GM23338 (cell line): ENCODE measurements around the gene TOMM7. TPM values are rescaled to one million over a fixed set of nuclear protein-coding genes. Genes with fewer than 3 reads are reported as not detected.

ENCODE experiments used
- ATAC-seq: fragments of 200-7000 bp; cut with Tn5 transposase; 3 replicates; pipeline ENCODE4 v1.9.1; 2020
- DNase-seq: peaks from one replicate; pipeline ENCODE4 v3.0.0-alpha.2; 2015; ENCODE audit warnings: low spot score
- H2AFZ ChIP-seq: fragments of 200-600 bp; sonication (generic); 2 replicates; pipeline ENCODE4 v1.8.0; 2016; ENCODE audit warnings: antibody characterized with exemption, mild to moderate bottlenecking, moderate library complexity
- H3F3A ChIP-seq: fragments of 200-600 bp; sonication (generic); replicated peaks from 2 replicates; pipeline ENCODE4 v1.8.0; 2017; ENCODE audit warnings: antibody characterized with exemption, mixed run types, low read depth
- H3K27ac ChIP-seq: fragments of 200-600 bp; sonication (generic); 2 replicates; pipeline ENCODE4 v1.6.1; 2016; ENCODE audit warnings: low read depth
- H3K27me3 ChIP-seq: fragments of 200-600 bp; sonication (generic); 2 replicates; pipeline ENCODE4 v1.8.0; 2016; ENCODE audit warnings: mild to moderate bottlenecking, mixed run types, moderate library complexity; ENCODE audit not compliant: insufficient read depth
- H3K36me3 ChIP-seq: fragments of 200-600 bp; sonication (generic); 2 replicates; pipeline ENCODE4 v1.8.0; 2016; ENCODE audit warnings: mild to moderate bottlenecking; ENCODE audit not compliant: insufficient read depth
- H3K4me1 ChIP-seq: fragments of 200-600 bp; sonication (generic); 2 replicates; pipeline ENCODE4 v1.8.0; 2016; ENCODE audit warnings: mild to moderate bottlenecking, moderate library complexity; ENCODE audit not compliant: insufficient read depth
- H3K4me2 ChIP-seq: fragments of 200-600 bp; sonication (generic); 2 replicates; pipeline ENCODE4 v1.7.1; 2017; ENCODE audit warnings: mixed run types
- H3K4me3 ChIP-seq: fragments of 200-600 bp; sonication (generic); 2 replicates; pipeline ENCODE4 v1.6.1; 2016; ENCODE audit warnings: mixed run types
- H3K79me2 ChIP-seq: fragments of 200-600 bp; sonication (generic); replicated peaks from 2 replicates; pipeline ENCODE4 v1.8.0; 2017; ENCODE audit warnings: mild to moderate bottlenecking; ENCODE audit not compliant: insufficient read depth
- H3K9me2 ChIP-seq: fragments of 200-600 bp; sonication (generic); 2 replicates; pipeline ENCODE4 v1.8.0; 2017; ENCODE audit not compliant: insufficient read depth
- H4K20me1 ChIP-seq: fragments of 200-600 bp; sonication (generic); replicated peaks from 2 replicates; pipeline ENCODE4 v1.8.0; 2017; ENCODE audit warnings: mild to moderate bottlenecking; ENCODE audit not compliant: insufficient read depth
- H3K27ac Mint-ChIP-seq: 2 replicates; pipeline ENCODE4 v1.8.0; 2020; ENCODE audit warnings: inconsistent platforms, mild to moderate bottlenecking, moderate library complexity, mixed read lengths
- H3K27me3 Mint-ChIP-seq: 3 replicates; pipeline ENCODE4 v1.8.0; 2022; ENCODE audit warnings: low read depth, mild to moderate bottlenecking, moderate library complexity, mixed read lengths, inconsistent platforms; ENCODE audit not compliant: insufficient read depth, poor library complexity
- H3K36me3 Mint-ChIP-seq: 3 replicates; pipeline ENCODE4 v1.8.0; 2021; ENCODE audit warnings: low read depth, mild to moderate bottlenecking, inconsistent platforms, moderate library complexity, mixed read lengths
- H3K4me1 Mint-ChIP-seq: 3 replicates; pipeline ENCODE4 v1.8.0; 2020; ENCODE audit warnings: mild to moderate bottlenecking, inconsistent platforms, mixed read lengths
- H3K4me3 Mint-ChIP-seq: 3 replicates; pipeline ENCODE4 v1.8.0; 2021; ENCODE audit warnings: moderate library complexity, mild to moderate bottlenecking, inconsistent platforms, mixed read lengths
- H3K9me3 Mint-ChIP-seq: 3 replicates; pipeline ENCODE4 v1.8.0; 2020; ENCODE audit warnings: moderate library complexity, mild to moderate bottlenecking, inconsistent platforms, mixed read lengths
- CREB1 ChIP-seq: fragments of 250-450 bp; sonication (Bioruptor Pico); IDR thresholded peaks from 2 replicates; pipeline ENCODE4 v1.5.0; 2020; ENCODE audit warnings: low read depth, mild to moderate bottlenecking, moderate library complexity
- EZH2 ChIP-seq: fragments of 200-600 bp; sonication (generic); IDR thresholded peaks from one replicate; pipeline ENCODE4 v1.8.0; 2017; ENCODE audit warnings: antibody characterized with exemption, mild to moderate bottlenecking, low read depth; ENCODE audit not compliant: unreplicated experiment
- EZH2phosphoT487 ChIP-seq: fragments of 200-600 bp; sonication (generic); IDR thresholded peaks from one replicate; pipeline ENCODE4 v1.8.1; 2018; ENCODE audit warnings: antibody characterized with exemption; ENCODE audit not compliant: unreplicated experiment
- JUNB ChIP-seq: IDR thresholded peaks from one replicate; pipeline ENCODE4 v1.6.1; 2016; ENCODE audit warnings: antibody characterized with exemption; ENCODE audit not compliant: unreplicated experiment
- POLR2AphosphoS5 ChIP-seq: IDR thresholded peaks from 2 replicates; pipeline ENCODE4 v1.6.1; 2016; ENCODE audit warnings: antibody characterized with exemption, low read depth
- polyA plus RNA-seq: library from polyadenylated mRNA; unstranded; fragments of >200 nt; fragmentation: Nextera tagmentation; extraction: Ambion mirVana; gene quantifications from 2 replicates; pipeline ENCODE4 v1.2.1, GENCODE V29; 2016
- total RNA-seq: library from RNA; depleted of rRNA; stranded (reverse); fragments of >200 nt; shearing (Covaris generic); gene quantifications from 2 replicates; pipeline ENCODE4 v1.2.3, GENCODE V29; 2014
- TF ChIP-seq, protein P1 (sequence below): fragments of 250-450 bp; sonication (Bioruptor Pico); IDR thresholded peaks from 2 replicates; pipeline ENCODE4 v1.5.0; 2020; ENCODE audit warnings: mild to moderate bottlenecking, moderate library complexity
- TF ChIP-seq, protein P2 (sequence below), 2 experiments: fragments of 200-600 bp in 1 of 2; sonication (generic) in 1 of 2; conservative IDR thresholded peaks; 2 replicates each; pipeline versions ENCODE4 v1.5.1 to v1.6.1; 2016 to 2017; ENCODE audit warnings: antibody characterized with exemption in 2 of 2, low read depth in 2 of 2, mild to moderate bottlenecking in 2 of 2, moderate library complexity in 1 of 2

The TOMM7 gene
- total and polyA plus RNA-seq, 2 experiments from 2014 or later = 164 to 920 TPM

DNA sequence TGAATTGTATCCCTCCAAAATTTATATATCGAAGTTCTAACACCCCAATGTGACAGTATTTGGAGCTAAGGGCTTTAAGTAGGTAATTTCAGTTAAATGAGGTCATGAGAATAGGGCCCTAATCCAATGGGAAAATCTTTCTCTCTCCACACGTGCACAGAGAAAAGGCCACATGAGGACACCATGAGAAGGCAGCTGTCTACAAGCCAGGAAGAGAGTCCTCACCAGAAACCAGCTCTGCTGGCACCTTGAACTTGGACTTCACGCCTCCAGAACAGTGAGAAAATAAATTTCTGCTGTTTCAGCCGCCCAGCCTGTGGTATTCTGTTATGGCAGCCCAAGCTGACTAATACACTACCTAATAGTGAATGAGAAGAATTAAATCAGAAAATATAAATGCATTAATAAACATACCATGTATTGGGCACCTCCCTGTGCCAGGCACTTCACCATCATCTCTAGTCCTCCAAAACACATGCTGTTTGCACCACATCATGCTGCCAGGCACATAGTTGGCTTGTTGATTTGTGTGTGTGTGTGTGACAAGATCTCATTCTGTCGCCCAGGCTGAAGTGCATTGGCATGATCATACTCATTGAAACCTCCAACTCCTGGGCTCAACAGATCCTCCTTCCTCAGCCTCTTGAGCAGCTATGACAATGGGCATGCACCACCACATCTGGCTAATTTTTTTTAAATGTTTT is 9.1 kb upstream of the TOMM7 start (continued):
- TF ChIP-seq, protein P1, sequence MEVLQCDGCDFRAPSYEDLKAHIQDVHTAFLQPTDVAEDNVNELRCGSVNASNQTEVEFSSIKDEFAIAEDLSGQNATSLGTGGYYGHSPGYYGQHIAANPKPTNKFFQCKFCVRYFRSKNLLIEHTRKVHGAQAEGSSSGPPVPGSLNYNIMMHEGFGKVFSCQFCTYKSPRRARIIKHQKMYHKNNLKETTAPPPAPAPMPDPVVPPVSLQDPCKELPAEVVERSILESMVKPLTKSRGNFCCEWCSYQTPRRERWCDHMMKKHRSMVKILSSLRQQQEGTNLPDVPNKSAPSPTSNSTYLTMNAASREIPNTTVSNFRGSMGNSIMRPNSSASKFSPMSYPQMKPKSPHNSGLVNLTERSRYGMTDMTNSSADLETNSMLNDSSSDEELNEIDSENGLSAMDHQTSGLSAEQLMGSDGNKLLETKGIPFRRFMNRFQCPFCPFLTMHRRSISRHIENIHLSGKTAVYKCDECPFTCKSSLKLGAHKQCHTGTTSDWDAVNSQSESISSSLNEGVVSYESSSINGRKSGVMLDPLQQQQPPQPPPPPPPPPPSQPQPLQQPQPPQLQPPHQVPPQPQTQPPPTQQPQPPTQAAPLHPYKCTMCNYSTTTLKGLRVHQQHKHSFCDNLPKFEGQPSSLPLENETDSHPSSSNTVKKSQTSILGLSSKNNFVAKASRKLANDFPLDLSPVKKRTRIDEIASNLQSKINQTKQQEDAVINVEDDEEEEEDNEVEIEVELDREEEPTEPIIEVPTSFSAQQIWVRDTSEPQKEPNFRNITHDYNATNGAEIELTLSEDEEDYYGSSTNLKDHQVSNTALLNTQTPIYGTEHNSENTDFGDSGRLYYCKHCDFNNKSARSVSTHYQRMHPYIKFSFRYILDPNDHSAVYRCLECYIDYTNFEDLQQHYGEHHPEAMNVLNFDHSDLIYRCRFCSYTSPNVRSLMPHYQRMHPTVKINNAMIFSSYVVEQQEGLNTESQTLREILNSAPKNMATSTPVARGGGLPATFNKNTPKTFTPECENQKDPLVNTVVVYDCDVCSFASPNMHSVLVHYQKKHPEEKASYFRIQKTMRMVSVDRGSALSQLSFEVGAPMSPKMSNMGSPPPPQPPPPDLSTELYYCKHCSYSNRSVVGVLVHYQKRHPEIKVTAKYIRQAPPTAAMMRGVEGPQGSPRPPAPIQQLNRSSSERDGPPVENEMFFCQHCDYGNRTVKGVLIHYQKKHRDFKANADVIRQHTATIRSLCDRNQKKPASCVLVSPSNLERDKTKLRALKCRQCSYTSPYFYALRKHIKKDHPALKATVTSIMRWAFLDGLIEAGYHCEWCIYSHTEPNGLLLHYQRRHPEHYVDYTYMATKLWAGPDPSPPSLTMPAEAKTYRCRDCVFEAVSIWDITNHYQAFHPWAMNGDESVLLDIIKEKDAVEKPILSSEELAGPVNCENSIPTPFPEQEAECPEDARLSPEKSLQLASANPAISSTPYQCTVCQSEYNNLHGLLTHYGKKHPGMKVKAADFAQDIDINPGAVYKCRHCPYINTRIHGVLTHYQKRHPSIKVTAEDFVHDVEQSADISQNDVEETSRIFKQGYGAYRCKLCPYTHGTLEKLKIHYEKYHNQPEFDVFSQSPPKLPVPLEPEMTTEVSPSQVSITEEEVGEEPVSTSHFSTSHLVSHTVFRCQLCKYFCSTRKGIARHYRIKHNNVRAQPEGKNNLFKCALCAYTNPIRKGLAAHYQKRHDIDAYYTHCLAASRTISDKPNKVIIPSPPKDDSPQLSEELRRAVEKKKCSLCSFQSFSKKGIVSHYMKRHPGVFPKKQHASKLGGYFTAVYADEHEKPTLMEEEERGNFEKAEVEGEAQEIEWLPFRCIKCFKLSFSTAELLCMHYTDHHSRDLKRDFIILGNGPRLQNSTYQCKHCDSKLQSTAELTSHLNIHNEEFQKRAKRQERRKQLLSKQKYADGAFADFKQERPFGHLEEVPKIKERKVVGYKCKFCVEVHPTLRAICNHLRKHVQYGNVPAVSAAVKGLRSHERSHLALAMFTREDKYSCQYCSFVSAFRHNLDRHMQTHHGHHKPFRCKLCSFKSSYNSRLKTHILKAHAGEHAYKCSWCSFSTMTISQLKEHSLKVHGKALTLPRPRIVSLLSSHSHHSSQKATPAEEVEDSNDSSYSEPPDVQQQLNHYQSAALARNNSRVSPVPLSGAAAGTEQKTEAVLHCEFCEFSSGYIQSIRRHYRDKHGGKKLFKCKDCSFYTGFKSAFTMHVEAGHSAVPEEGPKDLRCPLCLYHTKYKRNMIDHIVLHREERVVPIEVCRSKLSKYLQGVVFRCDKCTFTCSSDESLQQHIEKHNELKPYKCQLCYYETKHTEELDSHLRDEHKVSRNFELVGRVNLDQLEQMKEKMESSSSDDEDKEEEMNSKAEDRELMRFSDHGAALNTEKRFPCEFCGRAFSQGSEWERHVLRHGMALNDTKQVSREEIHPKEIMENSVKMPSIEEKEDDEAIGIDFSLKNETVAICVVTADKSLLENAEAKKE (CRISPR knock-in tag) = no peak
- TF ChIP-seq POLR2AphosphoS5 (no peak), JUNB (no peak)

DNA sequence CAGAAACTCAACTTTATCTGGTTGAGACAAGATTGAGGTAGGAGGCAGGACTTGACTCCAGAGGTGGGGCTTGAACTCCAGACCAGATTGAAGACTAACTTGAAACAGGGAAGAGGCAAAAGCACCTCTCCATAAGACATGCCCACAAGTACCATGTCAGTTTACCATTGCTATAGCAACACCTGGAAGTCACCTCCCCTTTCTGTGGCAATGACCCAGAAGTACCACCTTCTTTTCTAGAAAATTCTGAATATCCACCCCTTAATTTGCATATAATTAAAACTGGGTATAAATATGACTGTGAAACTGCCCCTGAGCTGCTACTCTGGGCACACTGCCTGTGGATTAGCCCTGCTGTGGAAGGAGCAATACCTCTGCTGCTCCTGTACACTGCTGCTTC is 4.9 kb upstream of the TOMM7 start:
- no peaks in the 10 kb centered on the region for H3K79me2 ChIP-seq
- Mint-ChIP-seq H3K4me3 (no peak overlapping the region), H3K36me3 (peaks cover 2% of the 10 kb centered on the region; the same call in 1 of the 3 replicates), H3K27me3 (peaks cover 4% of the 10 kb centered on the region), H3K27ac (no peak overlapping the region), H3K4me1 (peaks cover 12% of the 10 kb centered on the region), H3K9me3 (no peaks in the 10 kb centered on the region)
- no peaks in the 10 kb centered on the region for H3K27me3 ChIP-seq
- no peak overlapping the region for H3K4me2 ChIP-seq
- no peaks in the 10 kb centered on the region for H3K36me3 ChIP-seq
- H3F3A ChIP-seq = no peaks in the 10 kb centered on the region
- no peaks in the 10 kb centered on the region for H3K4me1 ChIP-seq
- DNase-seq (peak; percentile 39), ATAC-seq (no peak)
- H3K9me2 ChIP-seq = no peaks in the 10 kb centered on the region
- H4K20me1 ChIP-seq = no peaks in the 10 kb centered on the region
- H3K4me3 ChIP-seq = no peak overlapping the region
- no peak overlapping the region for H3K27ac ChIP-seq
- no peak overlapping the region for H2AFZ ChIP-seq
- TF ChIP-seq, protein P2, sequence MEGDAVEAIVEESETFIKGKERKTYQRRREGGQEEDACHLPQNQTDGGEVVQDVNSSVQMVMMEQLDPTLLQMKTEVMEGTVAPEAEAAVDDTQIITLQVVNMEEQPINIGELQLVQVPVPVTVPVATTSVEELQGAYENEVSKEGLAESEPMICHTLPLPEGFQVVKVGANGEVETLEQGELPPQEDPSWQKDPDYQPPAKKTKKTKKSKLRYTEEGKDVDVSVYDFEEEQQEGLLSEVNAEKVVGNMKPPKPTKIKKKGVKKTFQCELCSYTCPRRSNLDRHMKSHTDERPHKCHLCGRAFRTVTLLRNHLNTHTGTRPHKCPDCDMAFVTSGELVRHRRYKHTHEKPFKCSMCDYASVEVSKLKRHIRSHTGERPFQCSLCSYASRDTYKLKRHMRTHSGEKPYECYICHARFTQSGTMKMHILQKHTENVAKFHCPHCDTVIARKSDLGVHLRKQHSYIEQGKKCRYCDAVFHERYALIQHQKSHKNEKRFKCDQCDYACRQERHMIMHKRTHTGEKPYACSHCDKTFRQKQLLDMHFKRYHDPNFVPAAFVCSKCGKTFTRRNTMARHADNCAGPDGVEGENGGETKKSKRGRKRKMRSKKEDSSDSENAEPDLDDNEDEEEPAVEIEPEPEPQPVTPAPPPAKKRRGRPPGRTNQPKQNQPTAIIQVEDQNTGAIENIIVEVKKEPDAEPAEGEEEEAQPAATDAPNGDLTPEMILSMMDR (conservative IDR thresholded peaks at IDR 0.05; ENCODE audit: low read depth in 2 of 2) = no peak
- no peak for TF ChIP-seq EZH2phosphoT487
- no peak for TF ChIP-seq EZH2
- TF ChIP-seq, protein P1 (CRISPR knock-in tag) = no peak
- TF ChIP-seq CREB1 (CRISPR knock-in tag) = no peak
